Keratinocyte (primary cell): ENCODE measurements around the gene HSPE1. TPM values are rescaled to one million over a fixed set of nuclear protein-coding genes. Genes with fewer than 3 reads are reported as not detected.
A peak's percentile ranks its signal among the peaks of the same experiment; 100 is the strongest.

ENCODE experiments used
- DNase-seq: peaks from one replicate; pipeline ENCODE4 v3.0.0-alpha.2; 2011; ENCODE audit warnings: low read depth, missing footprints, low spot score
- FAIRE-seq: peaks from 2 replicates; lab custom pipeline; 2011; peaks lifted over from hg19 to GRCh38; lab: Jason Lieb, UNC
- H2AFZ ChIP-seq: 2 replicates; pipeline ENCODE4 v1.6.0; 2012; ENCODE audit warnings: low read length, control low read depth, inconsistent platforms; ENCODE audit not compliant: control insufficient read depth
- H3K27ac ChIP-seq: 2 replicates; pipeline ENCODE4 v1.5.1; 2011; ENCODE audit warnings: low read length; ENCODE audit not compliant: control insufficient read depth, insufficient read depth
- H3K27me3 ChIP-seq: 3 replicates; pipeline ENCODE4 v1.6.0; 2011; ENCODE audit warnings: low read length; ENCODE audit not compliant: control insufficient read depth, insufficient read depth; ENCODE audit errors: extremely low read depth
- H3K36me3 ChIP-seq, 2 experiments: 2 replicates in 1 of 2; 3 replicates in 1 of 2; pipeline ENCODE4 v1.5.1; 2011; ENCODE audit warnings: low read length in 2 of 2, mild to moderate bottlenecking in 1 of 2; ENCODE audit not compliant: control insufficient read depth in 2 of 2, insufficient read depth in 2 of 2; ENCODE audit errors: extremely low read depth in 1 of 2
- H3K4me1 ChIP-seq: 3 replicates; pipeline ENCODE4 v1.5.1; 2011; ENCODE audit warnings: low read length; ENCODE audit not compliant: control insufficient read depth, insufficient read depth; ENCODE audit errors: extremely low read depth
- H3K4me2 ChIP-seq: 3 replicates; pipeline ENCODE4 v1.6.0; 2011; ENCODE audit warnings: low read depth, low read length; ENCODE audit not compliant: control insufficient read depth, insufficient read depth; ENCODE audit errors: extremely low read depth
- H3K4me3 ChIP-seq, 3 experiments: fragments of 200-600 bp in 1 of 3; sonication (generic) in 1 of 3; 2 replicates in 2 of 3; 3 replicates in 1 of 3; pipeline ENCODE4 v1.5.1; 2011 to 2016; ENCODE audit warnings: low read length in 3 of 3, mild to moderate bottlenecking in 3 of 3, control low read depth in 2 of 3, inconsistent platforms in 1 of 3, low read depth in 1 of 3, mixed read lengths in 1 of 3, mixed run types in 1 of 3, moderate library complexity in 1 of 3; ENCODE audit not compliant: control insufficient read depth in 2 of 3, insufficient read depth in 2 of 3; ENCODE audit errors: extremely low read depth in 1 of 3
- H3K79me2 ChIP-seq: 2 replicates; pipeline ENCODE4 v1.6.0; 2012; ENCODE audit warnings: low read length; ENCODE audit not compliant: control insufficient read depth, insufficient read depth
- H3K9ac ChIP-seq: 3 replicates; pipeline ENCODE4 v1.6.0; 2011; ENCODE audit warnings: low read length; ENCODE audit not compliant: control insufficient read depth, insufficient read depth; ENCODE audit errors: extremely low read depth
- H3K9me1 ChIP-seq: 3 replicates; pipeline ENCODE4 v1.6.0; 2011; ENCODE audit warnings: low read length; ENCODE audit not compliant: control insufficient read depth, insufficient read depth; ENCODE audit errors: extremely low read depth
- H3K9me3 ChIP-seq: 2 replicates; pipeline ENCODE4 v1.5.1; 2012; ENCODE audit warnings: low read depth, low read length; ENCODE audit not compliant: control insufficient read depth
- H4K20me1 ChIP-seq: 3 replicates; pipeline ENCODE4 v1.6.0; 2011; ENCODE audit warnings: low read length; ENCODE audit not compliant: control insufficient read depth, insufficient read depth; ENCODE audit errors: extremely low read depth
- EZH2 ChIP-seq: IDR thresholded peaks from one replicate; pipeline ENCODE4 v1.6.1; 2012; ENCODE audit warnings: inconsistent platforms, mild to moderate bottlenecking, low read length, moderate library complexity
- dilution Hi-C: fragments of 300-500 bp; cut with MboI; formaldehyde crosslinking; loops from one replicate; pipeline ENCODE4 v1.7.0; 2020; ENCODE audit warnings: low sequenced_read_pairs; ENCODE audit not compliant: extremely low pct_ligation_motif_present
- polyA plus RNA-seq, 5 experiments: library from polyadenylated mRNA; depleted of rRNA in 3 of 5; stranded (reverse) in 3 of 5; stranded (forward) in 1 of 5; unstranded in 1 of 5; fragments of >200 nt; gene quantifications; 1 replicate in 1 of 5; 2 replicates in 3 of 5; 3 replicates in 1 of 5; pipeline versions ENCODE4 v1.2.1 to v1.2.3, GENCODE V29; 2011 to 2012; ENCODE audit warnings: missing spikeins in 2 of 5, low read depth in 1 of 5, low replicate concordance in 1 of 5
- TF ChIP-seq, protein P1 (sequence below), 3 experiments: IDR thresholded peaks in 1 of 3; conservative IDR thresholded peaks in 1 of 3; optimal IDR thresholded peaks in 1 of 3; 2 replicates in 2 of 3; 3 replicates in 1 of 3; pipeline versions ENCODE3 to v1.5.1; 2011; ENCODE audit warnings: low read length in 3 of 3, mild to moderate bottlenecking in 3 of 3, moderate library complexity in 2 of 3, control low read depth in 1 of 3, inconsistent platforms in 1 of 3; ENCODE audit not compliant: insufficient read depth in 2 of 3; ENCODE audit errors: extremely low read depth in 1 of 3

The HSPE1 gene
- polyA plus RNA-seq, 1 donor (not counting 4 experiments of a cell fraction or from before 2014, with no cell fraction given), result 277 TPM

- peak overlapping the region; percentile 100 for H3K9ac ChIP-seq
- peak overlapping the region; percentile 79 for H3K4me2 ChIP-seq
- H3K79me2 ChIP-seq, result peaks cover 52% of the 10 kb centered on the region
- FAIRE-seq (peak; percentile 49), DNase-seq (no peak)
- H3K36me3 ChIP-seq, result peaks cover 1 to 6% of the 10 kb centered on the region in 2 experiments
- peaks cover 9% of the 10 kb centered on the region for H3K4me1 ChIP-seq
- dilution Hi-C loops, result no loop called here
- peak overlapping the region; percentile 47 for H2AFZ ChIP-seq
- no peaks in the 10 kb centered on the region for H3K9me3 ChIP-seq
- H4K20me1 ChIP-seq, result peaks cover 6% of the 10 kb centered on the region
- H3K4me3 ChIP-seq, result peak overlapping the region; percentile 78 to 97 (median 86)
- H3K9me1 ChIP-seq, result no peaks in the 10 kb centered on the region
- TF ChIP-seq, protein P1, sequence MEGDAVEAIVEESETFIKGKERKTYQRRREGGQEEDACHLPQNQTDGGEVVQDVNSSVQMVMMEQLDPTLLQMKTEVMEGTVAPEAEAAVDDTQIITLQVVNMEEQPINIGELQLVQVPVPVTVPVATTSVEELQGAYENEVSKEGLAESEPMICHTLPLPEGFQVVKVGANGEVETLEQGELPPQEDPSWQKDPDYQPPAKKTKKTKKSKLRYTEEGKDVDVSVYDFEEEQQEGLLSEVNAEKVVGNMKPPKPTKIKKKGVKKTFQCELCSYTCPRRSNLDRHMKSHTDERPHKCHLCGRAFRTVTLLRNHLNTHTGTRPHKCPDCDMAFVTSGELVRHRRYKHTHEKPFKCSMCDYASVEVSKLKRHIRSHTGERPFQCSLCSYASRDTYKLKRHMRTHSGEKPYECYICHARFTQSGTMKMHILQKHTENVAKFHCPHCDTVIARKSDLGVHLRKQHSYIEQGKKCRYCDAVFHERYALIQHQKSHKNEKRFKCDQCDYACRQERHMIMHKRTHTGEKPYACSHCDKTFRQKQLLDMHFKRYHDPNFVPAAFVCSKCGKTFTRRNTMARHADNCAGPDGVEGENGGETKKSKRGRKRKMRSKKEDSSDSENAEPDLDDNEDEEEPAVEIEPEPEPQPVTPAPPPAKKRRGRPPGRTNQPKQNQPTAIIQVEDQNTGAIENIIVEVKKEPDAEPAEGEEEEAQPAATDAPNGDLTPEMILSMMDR (optimal IDR thresholded peaks at IDR 0.05 in 1 of 3, IDR thresholded peaks at IDR 0.05 in 1 of 3, conservative IDR thresholded peaks at IDR 0.05 in 1 of 3; ENCODE audit: extremely low read depth in 1 of 3, insufficient read depth in 2 of 3, low read length in 3 of 3), result no peak
- TF ChIP-seq EZH2, result no peak
- H3K27ac ChIP-seq, result peak overlapping the region; percentile 100
- no peaks in the 10 kb centered on the region for H3K27me3 ChIP-seq
Measured at GRCh38 chr2:197453914-197454398, 46.2 kb upstream of the HSPE1 start.

GRCh38 chr2:197454923-197455322 is 45.3 kb upstream of the HSPE1 start:
- Histone ChIP-seq H3K4me3 (peak overlapping the region; percentile 78 to 97 (median 86)), H3K79me2 (peaks cover 62% of the 10 kb centered on the region), H3K9ac (peak overlapping the region; percentile 100), H4K20me1 (peaks cover 6% of the 10 kb centered on the region), H3K4me2 (peak overlapping the region; percentile 79), H2AFZ (no peak overlapping the region), H3K27me3 (no peaks in the 10 kb centered on the region), H3K27ac (peak overlapping the region; percentile 100), H3K36me3 (peaks cover 1 to 8% of the 10 kb centered on the region in 2 experiments), H3K4me1 (peaks cover 9% of the 10 kb centered on the region), H3K9me3 (no peaks in the 10 kb centered on the region), H3K9me1 (no peaks in the 10 kb centered on the region)
- dilution Hi-C loops, result no loop called here
- no peak for DNase-seq
- TF ChIP-seq EZH2, result no peak
- TF ChIP-seq, protein P1 (optimal IDR thresholded peaks at IDR 0.05 in 1 of 3, IDR thresholded peaks at IDR 0.05 in 1 of 3, conservative IDR thresholded peaks at IDR 0.05 in 1 of 3; ENCODE audit: extremely low read depth in 1 of 3, insufficient read depth in 2 of 3, low read length in 3 of 3), result no peak
- no peak for FAIRE-seq
